ENCODE results near the gene MGAT1. TPM values are rescaled to one million over a fixed set of nuclear protein-coding genes. Genes with fewer than 3 reads are reported as not detected.
"Not testable (repeated sequence)": the region's sequence is repeated elsewhere in the genome, so short reads cannot be mapped to it uniquely, and the experiment has no call there.

Gene MGAT1
- 88.0 TPM for total RNA-seq

DNA sequence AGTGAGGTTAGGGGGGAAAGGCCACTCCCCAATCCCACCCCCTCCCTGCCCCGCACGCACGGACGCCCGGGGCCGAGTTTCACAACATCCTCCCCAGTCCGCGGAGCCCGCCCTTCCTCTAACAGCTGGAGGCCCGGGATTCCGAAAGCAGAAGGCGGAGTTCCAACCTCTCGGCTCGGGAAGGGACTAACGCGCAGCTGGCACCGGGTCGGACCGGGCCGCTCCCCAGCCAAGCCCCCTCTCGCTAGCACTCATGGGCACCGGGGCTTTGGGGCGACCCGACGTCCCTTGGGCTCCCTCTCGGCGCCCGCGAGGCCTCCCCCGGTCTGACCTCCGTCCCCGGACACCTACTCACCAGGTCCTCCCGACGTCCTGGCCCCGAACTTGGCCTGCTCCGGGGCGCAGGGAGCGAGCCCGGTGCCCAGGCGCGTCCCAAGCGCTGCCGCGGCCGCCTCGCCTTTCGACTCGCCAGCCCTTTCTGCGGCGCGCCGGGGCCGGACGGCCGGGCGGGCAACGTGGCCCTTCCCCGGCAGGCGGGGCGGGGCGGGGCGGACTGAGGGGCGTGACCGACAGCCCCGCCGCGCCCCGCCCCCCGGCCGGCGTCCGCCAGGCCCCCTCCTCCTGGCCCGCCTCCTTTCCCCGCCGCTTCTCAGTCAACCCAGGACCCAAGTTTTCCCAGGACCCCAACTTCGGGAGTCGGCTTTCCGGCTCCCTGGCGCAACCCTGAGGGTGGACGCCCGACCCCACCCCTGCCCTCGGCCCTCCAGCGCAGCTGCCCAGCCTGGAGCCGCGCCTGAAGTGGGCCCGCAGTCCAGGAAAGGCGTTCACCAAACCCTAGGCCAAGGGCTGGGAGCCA is at the start of gene MGAT1:
TSS of gene MGAT1 (minus strand) at position 482 of the 856 bp plus-strand sequence. CDS start 9,835 bp downstream, outside the sequence.
- DNase-seq, result peak; percentile 93

DNA sequence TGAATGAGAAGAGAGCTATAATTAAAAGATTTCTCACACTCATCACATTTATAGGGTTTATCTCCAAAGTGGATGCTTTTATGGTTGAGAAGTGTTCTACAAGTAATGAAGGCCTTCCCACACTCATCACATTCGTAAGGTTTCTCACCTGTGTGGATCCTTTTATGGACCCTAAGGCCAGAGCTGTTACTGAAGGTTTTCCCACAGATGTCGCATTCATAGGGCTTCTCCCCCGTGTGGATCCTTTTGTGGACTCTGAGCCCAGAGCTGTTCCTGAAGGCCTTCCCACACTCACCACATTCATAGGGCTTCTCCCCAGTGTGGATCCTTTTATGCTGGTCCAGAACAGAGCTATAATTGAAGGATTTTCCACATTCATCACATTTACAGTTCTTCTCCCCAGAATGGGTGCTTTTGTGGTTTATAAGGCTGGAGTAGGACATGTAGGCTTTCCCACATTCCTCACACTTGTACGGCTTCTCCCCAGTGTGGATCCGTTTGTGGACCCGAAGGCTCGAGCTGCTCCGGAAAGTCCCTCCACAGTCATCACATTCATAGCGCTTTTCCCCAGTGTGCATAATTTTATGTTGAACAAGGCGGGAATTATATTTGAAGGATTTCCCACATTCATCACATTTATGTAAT is 48.0 kb upstream of the MGAT1 start:
- no peak for DNase-seq

DNA sequence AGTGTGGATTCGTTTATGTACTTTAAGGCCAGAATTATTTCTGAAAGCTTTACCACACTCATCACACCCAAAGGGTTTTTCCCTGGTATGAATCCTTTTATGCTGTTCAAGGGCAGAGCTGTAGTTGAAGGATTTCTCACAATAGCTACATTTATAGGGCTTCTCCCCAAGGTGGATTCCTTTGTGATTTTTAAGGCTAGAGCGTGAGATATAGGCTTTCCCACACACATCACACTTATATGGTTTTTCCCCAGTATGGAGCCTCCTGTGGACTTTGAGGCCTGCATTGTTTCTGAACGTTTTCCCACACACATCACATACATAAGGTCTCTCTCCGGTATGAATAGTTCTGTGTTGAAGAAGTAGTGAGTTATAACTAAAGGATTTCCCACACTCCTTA is 47.2 kb upstream of the MGAT1 start:
- no peak for DNase-seq

DNA sequence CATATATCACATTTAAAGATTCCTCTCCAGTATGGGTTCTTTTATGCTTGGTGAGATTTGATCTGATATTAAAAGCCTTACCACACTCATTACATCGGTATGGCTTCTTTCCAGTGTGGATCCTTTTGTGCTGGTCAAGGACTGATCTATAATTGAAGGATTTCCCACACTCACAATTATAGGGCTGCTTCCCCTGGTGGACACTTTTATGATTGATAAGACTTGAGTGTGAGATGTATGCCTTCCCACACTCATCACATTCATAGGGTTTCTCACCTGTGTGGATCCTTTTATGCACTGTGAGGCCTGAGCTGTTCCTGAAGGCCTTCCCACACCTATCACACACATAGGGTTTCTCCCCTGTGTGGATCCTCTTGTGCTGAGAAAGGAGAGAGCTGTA is 46.3 kb upstream of the MGAT1 start:
- no peak for DNase-seq

DNA sequence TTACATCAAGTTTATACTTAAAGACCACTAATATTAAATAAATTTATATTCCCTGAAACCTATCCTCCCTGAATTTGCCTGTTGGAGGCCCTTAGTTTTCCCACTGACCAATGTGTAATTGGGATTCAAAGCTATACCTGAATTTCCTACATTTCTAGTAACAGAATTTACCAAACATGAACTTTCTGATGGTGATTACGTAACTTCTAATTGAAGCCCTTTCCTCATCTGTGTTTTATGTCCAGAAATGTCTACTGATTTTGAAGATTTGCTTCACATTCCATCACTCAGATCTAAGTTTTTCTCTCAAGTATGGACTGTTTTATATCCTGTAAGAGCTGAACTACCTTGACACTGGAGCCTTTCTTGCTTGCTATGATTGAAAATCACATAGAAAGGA is 45.7 kb upstream of the MGAT1 start:
- no peak for DNase-seq

DNA sequence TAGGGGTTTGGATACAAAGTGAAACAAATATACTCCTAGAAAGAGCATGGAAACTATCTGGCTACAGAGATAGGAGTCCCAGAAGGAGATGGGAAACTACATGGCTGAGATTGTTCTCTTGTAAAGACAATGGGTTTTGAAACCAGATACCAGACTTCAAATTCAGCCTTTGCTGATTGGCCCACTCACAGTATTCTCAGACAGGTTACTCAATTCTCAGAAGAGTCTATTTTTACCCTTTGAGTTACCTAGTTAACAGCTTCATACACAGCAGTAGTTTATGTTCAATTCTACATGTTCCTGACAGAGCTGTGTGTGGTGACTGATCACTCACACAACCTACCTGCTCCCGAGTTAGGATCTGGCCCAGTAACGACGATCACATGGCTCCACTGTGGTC is 44.4 kb upstream of the MGAT1 start:
- no peak for DNase-seq

DNA sequence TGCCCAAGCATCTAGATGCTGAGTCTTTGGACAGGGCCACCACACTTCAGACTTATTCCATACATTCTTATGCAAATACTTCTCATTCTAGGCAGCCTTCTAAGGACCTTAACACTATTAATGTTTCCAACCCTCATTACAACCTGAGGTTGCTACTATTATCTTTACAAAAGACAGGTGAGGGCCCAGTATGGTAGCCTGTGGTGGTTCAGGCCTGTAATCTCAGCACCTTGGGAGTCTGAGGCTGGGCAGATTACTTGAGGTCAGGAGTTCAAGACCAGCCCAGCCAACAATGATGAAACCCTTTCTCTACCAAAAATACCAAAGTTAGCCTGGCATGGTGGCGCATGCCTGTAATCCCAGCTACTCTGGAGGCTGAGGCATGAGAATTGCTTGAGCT is 42.3 kb upstream of the MGAT1 start:
- no peak for DNase-seq

DNA sequence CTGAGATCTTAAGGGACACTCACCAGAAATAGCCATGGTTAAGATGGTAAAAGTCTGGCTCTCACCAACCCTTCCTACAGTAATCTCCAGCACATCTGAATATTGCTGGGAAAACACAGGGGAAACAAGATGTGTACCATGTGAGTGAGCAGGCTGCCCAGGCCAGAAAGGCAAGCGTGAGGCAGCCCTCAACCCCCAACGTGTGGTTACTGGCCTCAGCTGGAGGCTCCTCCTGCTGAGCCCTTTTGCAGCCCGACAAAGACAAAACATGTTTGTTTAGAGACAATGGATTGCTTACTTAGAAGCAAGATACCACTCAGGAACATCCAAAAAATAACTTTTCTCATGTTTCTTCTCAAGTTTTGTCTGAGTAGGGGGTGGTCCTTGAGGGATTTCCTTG is 41.8 kb upstream of the MGAT1 start:
- no peak for DNase-seq

DNA sequence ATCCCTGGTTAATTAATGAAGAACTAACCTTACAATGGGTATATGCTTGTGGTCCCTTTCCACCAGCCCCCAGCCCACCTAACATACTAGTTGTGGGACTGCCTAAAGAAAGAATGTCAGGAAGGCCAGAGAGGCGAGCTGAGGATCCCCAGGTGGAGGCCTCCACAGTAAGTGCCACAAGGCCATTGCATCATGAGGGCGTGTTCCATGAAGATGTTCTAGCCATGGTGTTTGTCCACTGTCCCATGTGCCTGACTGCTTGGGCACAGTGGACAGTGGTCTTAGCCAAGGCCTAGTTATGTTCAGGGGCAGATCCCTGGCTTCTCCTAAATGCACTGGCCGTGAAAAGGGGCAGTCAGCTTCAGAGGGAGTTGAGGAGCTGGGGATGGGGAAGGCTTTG is 37.3 kb upstream of the MGAT1 start:
- no peak for DNase-seq

DNA sequence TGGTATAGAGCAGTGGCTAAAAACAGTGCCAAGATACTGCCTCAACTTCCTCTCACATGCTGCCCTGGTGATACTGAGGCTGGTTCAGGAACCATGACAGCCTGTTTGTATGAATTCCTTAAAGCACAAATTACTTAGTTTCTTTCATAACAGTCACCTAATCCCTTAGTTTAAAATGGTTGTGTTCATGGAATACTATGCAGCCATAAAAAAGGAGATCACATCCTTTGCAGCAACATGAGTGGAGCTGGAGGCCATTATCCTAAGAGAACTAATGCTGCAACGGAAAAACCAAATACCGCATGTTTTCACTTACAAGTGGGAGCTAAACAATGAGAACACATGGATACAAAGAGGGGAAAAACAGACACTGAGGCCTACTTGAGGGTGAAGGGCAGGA is 36.6 kb upstream of the MGAT1 start:
- DNase-seq, result no peak

DNA sequence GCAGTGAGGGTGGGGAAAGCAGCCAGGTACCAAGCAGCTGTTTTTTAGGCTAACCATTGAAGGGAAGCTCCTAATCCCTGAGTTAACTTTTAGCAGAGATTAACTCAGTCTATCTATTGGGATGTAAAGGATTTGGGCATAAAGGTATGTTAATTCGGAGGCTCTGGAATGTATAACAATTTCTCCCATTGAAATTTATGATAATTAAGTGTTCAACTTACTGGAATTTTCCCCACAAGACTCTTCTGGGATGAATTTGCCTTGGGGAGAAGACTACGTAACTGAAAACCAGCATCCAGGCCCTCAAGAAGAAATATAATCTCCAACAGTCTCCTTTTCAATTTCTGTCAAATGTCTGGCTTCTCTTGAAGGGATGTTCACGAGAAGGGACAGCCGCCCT is 34.9 kb upstream of the MGAT1 start:
- DNase-seq, result no peak

DNA sequence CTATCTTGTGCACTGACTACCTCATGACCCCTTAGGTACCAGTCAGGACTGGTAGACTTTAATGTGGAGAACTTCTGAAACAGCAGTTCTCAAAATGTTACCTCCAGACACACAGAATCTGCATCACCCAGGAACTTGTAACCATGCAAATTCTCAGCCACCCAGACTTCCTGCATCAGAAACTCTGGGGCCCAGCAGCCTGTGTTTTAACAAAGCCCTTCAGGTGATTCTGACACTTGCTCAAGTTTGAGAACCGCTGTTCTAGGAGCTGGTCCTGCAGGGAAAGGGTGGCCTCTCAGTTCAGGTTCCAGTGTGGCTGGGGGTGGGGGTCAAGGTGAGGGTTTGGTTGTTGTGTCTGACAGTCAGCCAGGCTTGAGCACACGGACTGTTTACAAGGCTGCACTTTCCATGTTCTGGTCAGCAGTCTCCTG is 30.0 kb upstream of the MGAT1 start:
- DNase-seq, result no peak

DNA sequence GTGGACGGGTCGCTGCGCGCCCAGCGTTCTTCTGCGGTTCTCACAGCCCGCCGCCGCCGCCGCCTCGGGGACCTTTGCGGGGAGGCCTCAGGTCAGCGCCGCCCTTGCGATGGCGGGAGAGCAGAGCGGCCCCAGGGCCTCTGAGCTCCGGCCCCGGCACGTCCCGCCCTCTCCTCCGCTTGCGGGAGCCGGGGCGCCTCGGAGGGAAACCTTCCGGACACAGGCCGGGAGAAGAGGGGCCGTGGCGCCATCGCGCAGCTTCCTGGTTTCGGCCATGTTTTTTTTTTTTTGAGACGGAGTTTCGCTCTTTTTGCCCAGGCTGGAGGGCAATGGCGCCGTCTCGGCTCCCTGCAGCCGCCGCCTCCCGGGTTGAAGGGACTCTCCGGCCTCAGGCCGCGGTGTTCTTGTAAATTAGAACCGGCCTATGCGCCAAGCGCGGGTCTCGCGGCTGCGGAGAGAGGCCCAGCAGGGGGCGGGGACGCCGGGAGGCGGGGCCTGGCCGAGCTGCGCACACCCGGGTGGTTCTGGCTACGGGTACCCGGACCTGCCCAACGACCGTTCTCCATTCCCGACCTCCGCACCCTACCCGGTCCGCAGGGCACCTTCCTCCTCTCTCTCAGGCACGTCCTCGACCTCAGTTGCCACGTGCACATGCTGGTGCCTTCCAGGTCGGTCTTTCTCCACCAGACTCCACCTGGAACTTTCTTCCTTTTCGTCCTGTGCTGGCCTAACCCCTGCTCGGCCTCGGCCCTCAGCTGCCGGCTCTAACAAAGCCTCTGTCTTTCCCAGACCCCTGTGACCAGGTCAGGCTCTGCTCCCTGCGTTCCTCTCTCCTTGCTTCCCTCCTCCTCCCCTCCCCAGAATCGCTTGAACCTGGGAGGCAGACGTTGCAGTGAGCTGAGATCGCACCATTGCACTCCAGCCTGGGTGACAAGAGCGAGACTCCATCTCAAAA is 28.8 kb upstream of the MGAT1 start:
- peak; percentile 88 for DNase-seq

DNA sequence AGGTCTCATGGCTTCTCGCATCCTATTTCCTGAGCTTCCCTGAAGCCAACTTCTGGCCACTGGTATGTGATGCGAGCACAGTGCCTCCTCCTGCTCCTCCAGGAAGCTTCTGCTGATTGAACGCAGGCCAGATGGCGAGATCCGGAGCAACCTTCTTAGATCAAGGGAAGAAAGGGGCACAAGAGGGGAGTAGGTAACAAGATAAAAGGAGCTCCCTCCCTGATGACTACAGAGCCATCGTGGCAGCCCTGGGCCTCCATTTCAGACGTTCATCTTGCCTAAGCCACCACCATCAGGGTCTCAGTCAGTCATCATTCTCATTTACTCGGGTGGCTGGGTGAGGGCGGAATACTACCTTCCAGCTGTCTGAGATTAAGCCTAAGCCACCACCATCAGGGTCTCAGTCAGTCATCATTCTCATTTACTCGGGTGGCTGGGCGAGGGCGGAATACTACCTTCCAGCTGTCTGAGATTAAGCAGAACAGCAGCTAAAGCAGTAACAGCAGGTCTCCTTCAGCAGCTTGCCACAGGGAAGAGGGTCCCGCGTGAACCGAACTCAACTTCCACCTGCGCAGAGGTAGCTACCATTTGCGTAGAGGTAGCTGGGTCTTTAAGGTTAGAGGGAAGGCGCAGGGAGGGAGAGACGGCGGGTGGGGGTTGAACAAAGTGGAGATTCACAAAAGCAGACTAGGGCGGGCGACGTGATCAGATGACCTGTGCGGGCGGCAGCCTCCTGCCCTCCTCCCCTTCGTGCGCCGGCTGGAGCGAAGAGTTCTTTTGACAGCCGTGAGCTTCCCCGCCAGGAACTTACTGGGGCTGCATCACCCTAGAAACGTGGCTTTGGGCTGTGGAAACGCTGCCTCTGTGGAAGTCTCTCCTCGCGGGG is 27.9 kb upstream of the MGAT1 start:
- peak; percentile 82 for DNase-seq

DNA sequence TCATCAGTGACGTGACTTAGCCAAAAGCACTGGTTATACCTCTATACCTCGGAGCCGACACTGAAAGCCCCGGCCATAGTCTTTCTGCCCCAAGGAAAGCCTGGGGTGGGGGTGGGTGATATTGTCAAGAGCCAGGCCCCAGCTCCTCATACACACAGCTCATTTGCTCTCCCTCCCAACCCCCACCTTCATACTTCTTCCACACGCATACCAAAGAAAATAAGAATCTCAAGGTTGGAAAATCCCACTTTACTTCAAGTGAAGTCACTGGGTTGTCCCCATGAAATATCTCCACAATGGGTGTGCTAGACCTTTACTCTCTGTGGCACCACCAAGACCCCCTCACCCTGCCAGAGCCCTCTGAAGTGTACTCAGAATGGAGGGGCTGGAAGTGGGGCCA is 27.1 kb upstream of the MGAT1 start:
- DNase-seq, result no peak

DNA sequence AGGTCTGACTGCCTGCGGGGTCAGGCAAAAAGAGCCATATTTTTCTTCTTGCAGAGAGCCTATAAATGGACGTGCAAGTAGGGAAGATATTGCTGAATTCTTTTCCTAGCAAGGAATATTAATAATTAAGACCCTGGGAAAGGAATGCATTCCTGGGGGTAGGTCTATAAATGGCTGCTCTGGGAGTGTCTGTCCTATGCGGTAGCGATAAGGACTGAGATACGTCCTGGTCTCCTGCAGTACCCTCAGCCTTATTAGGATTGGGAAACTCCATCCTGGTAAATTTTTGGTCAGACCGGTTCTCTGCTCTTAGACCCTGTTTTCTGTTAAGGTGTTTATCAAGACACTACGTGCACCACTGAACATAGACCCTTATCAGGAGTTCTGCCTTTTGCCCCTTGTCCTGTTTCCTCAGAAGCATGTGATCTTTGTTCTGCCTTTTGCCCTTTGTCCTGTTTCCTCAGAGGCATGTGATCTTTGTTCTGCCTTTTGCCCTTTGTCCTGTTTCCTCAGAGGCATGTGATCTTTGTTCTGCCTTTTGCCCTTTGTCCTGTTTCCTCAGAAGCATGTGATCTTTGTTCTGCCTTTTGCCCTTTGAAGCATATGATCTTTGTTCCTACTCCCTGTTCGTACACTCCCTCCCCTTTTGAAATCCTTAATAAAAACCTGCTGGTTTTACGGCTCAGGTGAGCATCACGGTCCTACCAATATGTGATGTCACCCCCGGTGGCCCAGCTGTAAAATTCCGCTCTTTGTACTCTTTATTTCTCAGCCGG is 26.3 kb upstream of the MGAT1 start:
- not testable (repeated sequence) for DNase-seq

DNA sequence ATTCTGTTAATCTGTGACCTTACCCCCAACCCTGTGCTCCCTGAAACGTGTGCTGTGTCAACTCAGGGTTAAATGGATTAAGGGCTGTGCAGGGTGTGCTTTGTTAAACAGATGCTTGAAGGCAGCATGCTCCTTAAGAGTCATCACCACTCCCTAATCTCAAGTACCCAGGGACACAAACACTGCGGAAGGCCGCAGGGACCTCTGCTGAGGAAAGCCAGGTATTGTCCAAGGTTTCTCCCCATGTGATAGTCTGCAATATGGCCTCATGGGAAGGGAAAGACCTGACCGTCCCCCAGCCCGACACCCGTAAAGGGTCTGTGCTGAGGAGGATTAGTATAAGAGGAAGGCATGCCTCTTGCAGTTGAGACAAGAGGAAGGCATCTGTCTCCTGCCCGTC is 24.8 kb upstream of the MGAT1 start:
- not testable (repeated sequence) for DNase-seq

DNA sequence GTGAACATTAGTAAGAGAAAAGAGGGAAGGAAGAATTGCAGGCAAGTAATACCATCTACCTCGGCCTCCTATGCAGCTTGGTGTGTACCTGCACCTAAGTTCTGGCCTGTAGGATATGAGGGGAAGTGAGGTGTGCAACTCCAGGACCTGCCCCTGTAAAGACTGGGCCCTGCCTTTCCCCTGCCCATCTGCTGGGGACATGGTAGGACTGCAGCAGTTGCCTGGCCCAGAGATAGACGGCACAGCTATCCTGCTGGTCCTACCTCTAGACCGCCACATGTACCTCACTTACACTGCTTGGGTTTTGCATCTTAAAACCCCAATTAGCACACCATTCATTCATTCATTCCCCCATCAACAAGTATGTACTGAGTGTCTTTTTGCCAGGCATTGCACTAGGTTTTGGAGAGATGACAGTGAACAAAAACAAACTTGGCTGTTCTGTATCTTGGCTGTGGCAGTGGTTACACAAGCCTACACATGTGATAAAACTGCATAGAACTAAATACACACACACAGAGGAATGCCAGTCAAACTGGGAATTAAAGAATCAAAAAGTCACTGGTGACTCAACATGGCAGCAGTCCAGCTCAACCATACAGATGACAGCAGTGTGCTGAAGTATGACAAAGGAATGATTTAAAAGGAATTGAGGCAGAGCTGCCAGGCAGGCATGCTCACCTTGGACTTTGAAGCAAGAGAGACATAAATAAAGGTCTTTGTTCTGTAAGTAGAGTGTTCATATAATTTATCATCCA is 23.3 kb upstream of the MGAT1 start:
- DNase-seq, result peak; percentile 60

DNA sequence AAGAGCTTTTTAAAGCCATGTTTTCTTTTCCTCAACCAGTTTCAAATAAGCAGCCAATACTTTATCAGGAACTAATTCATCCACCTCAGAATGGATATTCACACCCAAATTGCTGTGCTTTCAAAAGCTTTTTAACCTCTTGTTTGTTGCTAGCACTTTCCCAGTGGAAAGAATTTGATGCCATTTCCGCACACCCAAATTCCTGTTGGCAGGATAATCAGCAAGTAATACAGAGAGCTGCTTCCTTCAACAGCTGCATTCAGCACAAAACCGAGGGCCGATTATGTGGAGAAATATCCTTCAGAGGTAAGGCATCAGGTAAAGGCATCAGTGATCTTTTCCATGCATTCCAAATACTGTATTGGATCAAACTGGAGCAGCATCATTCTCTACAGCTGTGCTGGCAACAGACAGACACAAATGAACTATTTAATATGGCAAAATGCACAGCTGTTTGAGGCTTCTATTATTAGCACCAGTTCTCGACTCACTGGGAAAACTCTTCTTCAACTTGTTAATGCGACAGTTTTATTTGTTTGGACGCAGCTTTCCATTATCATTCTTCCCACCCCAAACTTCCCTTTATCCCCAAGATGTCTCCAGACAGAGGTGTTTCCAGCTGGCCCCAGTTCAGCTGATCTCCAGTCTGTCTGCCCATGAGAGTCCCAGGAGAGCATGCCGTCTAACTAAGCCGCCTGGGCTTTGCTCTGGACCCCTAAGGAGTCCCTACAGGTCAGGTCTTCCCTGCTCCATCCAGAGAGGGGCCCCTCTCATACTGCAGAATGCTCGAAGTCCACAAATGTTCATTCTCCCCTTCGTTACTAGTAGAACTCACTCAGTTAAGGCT is 22.2 kb upstream of the MGAT1 start:
- peak; percentile 72 for DNase-seq
